SK-N-MC (cell line): ENCODE data around the gene MRPL10.

Experiments used
- EZH2 ChIP-seq: fragments of 200-600 bp; sonication (generic); IDR thresholded peaks from one replicate; pipeline ENCODE4 v1.6.1; 2017; ENCODE audit warnings: antibody characterized with exemption
- FOXP2 ChIP-seq: optimal IDR thresholded peaks from 2 replicates; pipeline ENCODE3; 2011; ENCODE audit warnings: mild to moderate bottlenecking, moderate library complexity; ENCODE audit not compliant: insufficient read depth; ENCODE audit errors: extremely low read length, control extremely low read depth
- POLR2AphosphoS5 ChIP-seq: IDR thresholded peaks from 2 replicates; pipeline ENCODE4 v1.6.1; 2012; ENCODE audit warnings: mild to moderate bottlenecking, low read depth, low read length, borderline replicate concordance

DNA sequence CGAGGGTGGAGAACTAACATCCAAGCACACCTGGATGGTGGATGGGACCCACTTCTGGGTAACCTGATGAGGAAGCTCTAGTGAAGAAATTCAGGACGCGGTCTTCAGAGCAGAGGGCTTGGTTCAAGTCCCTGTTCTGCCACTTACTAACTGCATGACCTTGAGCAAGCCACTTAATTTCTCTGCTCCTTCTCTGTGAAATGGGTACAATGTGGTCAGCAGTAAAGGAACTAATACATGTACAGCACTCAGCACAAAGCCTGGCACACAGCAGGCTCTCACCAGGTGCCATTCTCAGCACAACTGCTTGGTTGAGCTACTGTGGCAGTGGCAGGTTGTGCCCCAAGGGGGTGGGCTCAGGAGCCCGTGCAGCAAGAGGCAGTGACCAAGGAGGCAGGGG is 7.8 kb downstream of the MRPL10 start:
- no peak for TF ChIP-seq POLR2AphosphoS5
- TF ChIP-seq EZH2: no peak
- no peak for TF ChIP-seq FOXP2
